ENCODE measurements around the gene CGNL1.

The CGNL1 gene

GRCh38 chr15:57424628-57425405 is 48.5 kb downstream of the CGNL1 start:
- no peak for DNase-seq

- DNase-seq: no peak
Observed at GRCh38 chr15:57425842-57426241, 49.5 kb downstream of the CGNL1 start.

DNA sequence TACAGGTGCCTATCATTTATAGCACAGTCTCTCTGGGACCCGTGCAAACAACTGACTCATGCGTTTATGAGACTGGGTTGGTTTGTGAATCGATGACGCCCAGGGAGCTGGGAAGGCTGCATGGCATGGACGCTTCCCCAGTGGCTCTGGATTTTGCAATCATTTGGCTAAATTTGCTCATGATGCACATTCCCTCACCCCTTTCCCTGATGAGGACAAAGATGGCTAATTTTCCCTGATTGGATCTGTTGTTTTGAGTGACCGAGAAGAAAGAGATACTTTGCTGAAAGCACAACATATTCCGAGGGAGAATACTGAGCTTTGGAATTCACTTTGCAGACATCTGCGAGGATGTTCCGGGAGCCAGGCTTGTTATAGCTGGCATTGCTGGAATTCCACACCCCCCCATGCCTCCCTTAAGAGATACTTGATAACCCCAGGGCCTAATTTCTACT is 51.1 kb downstream of the CGNL1 start:
- DNase-seq: no peak

DNA sequence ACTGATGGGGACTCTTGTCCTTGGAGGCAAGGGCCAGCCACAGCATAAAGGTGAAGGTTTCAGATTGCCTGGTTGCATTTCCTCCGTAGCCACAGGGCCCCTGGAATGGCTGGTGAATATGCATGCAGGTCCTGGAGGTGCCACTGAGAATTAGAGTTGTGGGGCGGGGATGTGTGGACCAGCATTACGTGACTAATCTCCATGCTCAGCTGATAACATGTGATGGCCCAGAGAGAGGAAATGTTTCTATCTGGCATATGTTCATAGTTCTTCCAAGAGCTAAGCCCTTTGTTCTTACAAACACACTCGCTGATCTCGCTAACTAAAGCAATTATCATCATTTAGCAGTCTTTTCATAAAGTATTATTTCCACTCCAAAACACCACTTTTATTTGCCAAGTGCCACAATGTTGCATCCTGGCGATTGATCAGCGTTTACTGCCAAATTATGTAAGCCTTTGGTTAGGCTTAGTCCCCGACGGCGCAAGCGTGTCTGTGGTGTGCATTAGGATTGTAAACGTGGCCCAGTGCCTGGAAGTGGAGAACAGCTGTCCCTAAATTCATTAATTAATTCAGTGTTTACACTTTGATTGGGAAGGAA is 55.9 kb downstream of the CGNL1 start:
- DNase-seq: peak; percentile 86 to 93

DNA sequence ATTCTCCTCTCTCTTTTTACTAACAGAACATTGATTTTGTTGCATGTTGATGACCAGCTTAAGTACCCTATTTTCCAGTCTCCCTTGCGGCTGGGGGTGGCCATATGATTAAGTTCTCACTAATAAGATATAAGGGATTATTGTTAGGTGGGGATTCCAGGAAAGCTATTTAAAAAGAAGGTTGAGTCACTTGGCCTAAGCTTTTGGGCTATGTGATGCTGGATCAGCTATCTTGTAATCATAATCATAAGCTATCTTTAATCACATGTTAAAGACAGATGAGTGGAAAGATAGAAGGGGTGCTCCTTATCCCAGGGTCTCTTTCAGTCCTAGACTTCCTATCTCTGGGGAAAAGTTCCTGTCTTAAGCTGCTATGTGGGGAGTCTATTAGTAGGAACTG is 59.9 kb downstream of the CGNL1 start:
- DNase-seq: no peak

DNA sequence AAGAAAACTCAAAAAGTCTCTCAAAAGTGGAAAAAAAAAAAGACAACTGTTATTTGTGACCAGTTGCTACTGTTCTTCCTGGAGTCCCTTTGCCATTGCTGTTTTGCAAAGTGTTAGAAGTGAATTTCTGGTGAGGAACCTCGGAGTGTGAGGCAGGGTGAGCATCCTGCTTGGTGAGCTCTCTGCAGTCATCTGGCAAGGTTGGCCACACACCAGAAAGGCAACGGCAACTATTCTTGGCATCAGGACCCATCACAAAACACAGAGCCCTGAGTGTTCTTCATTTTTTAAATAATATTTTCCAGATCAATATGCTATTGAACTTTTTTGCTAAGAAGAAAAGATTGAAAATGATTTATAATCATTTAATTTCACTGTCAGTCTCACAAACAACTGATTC is 60.7 kb downstream of the CGNL1 start:
- peak in 1 of 2 experiments; percentile 56 for DNase-seq

- DNase-seq: no peak
Observed at GRCh38 chr15:57437564-57437963, 61.3 kb downstream of the CGNL1 start.

GRCh38 chr15:57438166-57438565 is 61.9 kb downstream of the CGNL1 start:
- DNase-seq: no peak

DNA sequence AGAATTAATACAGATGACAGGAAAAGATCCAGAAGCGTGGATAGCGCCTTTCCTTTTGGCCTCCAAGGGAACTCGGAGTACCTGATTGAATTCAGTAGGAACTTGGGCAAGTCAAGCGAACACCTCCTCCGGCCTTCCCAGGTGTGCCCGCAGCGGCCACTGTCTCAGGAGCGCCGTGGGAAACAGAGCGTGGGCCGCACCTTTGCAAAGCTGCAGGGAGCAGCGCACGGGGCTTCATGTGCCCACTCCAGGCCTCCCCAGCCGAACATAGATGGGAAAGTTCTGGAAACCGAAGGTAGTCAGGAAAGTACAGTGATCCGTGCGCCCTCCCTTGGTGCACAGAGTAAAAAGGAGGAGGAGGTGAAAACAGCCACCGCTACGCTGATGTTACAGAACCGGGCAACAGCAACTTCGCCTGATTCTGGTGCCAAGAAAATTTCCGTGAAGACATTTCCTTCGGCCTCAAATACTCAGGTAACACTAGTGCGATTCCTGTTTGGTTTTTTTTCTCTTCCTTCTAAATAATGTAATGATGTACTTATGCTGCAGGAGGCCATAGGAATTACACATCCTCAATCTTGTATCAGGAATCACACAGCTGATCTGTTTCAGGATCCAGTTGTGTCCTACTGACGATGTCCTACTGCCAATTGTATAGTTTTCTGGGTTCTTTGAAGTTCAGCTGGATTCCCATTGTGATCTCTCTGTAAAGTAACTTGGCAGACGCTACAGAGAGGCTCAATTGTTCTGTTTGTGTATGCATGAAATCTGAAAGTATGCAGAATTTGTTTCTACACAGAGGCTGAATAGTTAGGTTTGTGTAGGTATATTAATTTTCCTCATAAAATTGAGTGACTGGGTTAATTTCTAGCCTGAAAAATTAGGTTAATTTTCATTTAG is 63.1 kb downstream of the CGNL1 start:
- no peak for DNase-seq

GRCh38 chr15:57440167-57440566 is 63.9 kb downstream of the CGNL1 start:
- no peak for DNase-seq

DNA sequence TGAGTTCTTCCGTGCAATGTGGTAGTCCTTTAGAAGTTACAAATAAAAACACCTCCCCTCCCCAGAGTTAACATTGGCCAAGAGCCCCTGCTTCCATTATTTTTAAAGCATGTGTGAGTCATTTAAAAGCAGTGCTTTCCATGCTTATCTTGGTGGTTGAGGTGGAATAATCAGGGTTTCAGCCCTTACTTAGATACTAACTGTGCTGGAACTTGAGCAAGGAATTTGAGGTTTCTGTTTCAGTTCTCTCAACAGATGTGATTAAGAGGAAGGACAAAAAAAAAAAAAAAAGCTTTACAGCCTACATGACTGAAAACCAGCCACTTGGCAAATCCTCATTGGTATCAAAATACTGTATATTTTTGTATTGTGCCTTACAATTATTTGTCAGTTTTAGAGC is 64.5 kb downstream of the CGNL1 start:
- no peak for DNase-seq

DNA sequence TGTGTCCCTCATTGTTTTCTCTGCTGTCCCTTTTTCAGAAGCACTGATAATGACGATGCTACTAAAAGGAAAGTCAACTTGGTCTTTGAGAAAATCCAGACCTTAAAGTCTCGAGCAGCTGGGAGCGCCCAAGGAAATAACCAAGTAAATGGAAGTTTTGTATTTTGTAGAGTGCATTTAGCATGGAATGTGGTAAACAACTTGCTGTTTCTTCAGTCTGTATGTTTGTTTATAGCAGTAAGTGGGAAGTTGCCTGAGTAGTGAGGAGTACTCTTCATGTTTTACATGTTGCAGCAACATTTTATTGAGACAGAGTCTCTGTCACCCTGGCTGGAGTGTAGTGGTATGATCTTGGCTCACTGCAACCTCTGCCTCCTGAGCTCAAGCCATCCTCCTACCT is 66.0 kb downstream of the CGNL1 start:
- no peak for DNase-seq

DNA sequence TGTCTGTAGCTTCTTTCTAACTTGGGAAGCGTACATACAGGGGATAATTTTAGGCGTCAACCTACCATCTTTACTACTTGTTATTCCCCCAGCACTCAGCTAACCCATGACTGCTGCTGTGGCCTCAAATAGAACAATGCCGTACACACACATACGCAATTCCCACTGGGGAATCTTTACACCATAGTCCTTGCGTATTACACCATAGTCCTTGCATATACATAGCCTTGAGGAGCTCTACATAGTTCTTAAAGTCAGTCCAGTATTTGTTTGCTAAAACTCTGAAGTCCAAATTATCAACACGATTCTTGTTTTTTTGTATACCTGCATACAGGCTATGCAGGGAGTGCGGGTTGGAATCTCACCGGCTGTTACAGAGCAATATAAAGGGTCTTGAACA is 67.2 kb downstream of the CGNL1 start:
- no peak for DNase-seq

DNA sequence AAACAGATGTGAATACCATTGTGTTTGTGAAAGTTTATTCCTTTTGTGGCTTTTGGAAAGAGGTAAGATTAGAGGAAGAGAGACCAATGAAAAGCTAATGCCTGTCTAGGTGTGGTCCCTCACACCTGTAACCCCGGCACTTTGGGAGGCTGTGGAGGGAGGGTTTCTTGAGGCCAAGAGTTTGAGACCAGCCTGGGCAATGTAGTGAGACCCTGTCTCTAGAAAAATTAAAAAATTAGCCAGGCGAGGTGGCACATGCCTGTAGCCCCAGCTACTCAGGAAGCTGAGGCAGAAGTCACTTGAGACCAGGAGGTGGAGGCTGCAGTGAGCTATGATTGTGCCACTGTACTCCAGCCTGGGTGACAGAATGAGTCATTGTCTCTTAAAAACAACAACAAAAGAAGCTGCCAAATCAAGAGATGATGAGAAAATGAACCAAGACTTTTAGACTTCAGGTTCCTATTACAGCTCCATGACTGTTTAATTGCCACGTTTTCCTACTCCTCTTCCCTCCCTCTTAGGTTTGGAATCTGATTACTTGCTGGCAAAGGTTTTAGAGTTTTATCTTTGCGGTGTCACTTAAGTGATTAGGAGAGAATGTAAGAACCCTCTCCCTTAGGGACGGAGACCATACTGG is 68.7 kb downstream of the CGNL1 start:
- DNase-seq: no peak

- no peak for DNase-seq
Observed at GRCh38 chr15:57445872-57446271, 69.6 kb downstream of the CGNL1 start.

- no peak for DNase-seq
Observed at GRCh38 chr15:57446393-57446792, 70.1 kb downstream of the CGNL1 start.

GRCh38 chr15:57451555-57451954 is 75.2 kb downstream of the CGNL1 start:
- DNase-seq: no peak

DNA sequence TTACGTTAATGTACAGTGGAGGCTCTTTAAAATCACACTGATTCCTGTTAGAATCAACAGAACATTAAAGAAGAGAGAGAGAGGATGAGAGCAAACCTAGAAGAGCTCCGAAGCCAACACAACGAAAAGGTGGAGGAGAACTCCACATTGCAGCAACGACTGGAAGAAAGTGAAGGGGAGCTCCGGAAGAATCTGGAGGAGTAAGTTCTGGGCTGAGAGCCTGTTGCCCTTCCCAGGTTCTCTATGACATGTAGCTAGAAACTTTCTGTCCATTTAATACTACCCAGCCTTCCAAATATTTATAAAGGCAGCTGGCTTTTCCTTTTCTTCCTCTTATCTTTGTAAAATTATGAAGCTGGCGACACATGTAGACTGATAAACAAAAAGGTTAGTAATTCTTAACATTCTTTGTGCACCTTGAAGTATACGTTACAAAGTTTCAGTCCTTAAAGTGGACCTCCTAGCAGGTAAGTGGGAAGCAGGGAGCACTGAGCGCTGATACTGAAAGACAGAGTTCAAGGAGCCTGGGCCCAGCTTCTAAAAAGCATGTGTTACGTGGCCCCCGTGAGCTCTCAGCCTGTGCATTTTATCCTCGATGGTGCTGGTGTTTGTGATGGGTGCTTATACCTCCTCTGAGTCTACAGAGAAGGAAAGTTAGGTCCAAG is 75.9 kb downstream of the CGNL1 start:
- DNase-seq: no peak

- DNase-seq: no peak
Observed at GRCh38 chr15:57455929-57456328, 79.6 kb downstream of the CGNL1 start.

- no peak for DNase-seq
Observed at GRCh38 chr15:57456559-57456958, 80.3 kb downstream of the CGNL1 start.

- DNase-seq: no peak
Observed at GRCh38 chr15:57457726-57458125, 81.4 kb downstream of the CGNL1 start.

DNA sequence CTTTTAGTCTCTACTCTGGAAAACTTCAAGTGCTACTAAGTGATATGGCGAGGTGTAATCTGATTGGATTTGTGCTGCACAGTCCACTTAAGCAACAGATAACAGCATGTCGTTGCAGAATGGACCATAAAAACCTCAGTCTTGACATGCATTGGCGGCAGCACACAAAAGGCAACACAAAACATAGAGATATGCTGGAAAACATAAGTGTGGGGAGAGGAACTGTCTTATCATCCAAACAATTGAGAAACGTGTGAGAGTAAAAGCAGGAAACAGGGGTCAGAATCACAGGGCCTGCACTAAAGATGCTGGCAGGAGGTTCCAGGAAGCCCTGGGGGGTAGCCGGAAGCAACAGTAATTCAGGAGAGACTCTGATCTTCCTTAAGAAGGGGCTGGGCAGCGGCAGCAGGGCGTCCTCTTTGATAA is 82.1 kb downstream of the CGNL1 start:
- no peak for DNase-seq

Measured in NCI-H446 (cell line).